A673 (cell line): Measurements from ENCODE around the gene MS4A10.

Experiments
- CTCF ChIP-seq: fragments of 300-800, 200-600 bp; sonication (generic); conservative IDR thresholded peaks from 2 replicates; pipeline ENCODE4 v1.5.1; 2017; ENCODE audit warnings: low read depth, mild to moderate bottlenecking, antibody characterized with exemption, low read length, moderate library complexity, mixed read lengths
- EZH2 ChIP-seq: fragments of 200-600 bp; sonication (generic); IDR thresholded peaks from 2 replicates; pipeline ENCODE4 v1.6.1; 2017; ENCODE audit warnings: borderline replicate concordance, low read depth, mild to moderate bottlenecking, mixed read lengths, antibody characterized with exemption, low read length; ENCODE audit not compliant: poor library complexity, severe bottlenecking

- no peak for TF ChIP-seq CTCF
- no peak for TF ChIP-seq EZH2
Observed at GRCh38 chr11:60785136-60785535, at the start of gene MS4A10.
